GM23338 (cell line): ENCODE results near the gene RCSD1. TPM values are rescaled to one million over a fixed set of nuclear protein-coding genes. Genes with fewer than 3 reads are reported as not detected.

Experiments
- ATAC-seq: fragments of 200-7000 bp; cut with Tn5 transposase; 3 replicates; pipeline ENCODE4 v1.9.1; 2020
- DNase-seq: peaks from one replicate; pipeline ENCODE4 v3.0.0-alpha.2; 2015; ENCODE audit warnings: low spot score
- H2AFZ ChIP-seq: fragments of 200-600 bp; sonication (generic); 2 replicates; pipeline ENCODE4 v1.8.0; 2016; ENCODE audit warnings: antibody characterized with exemption, mild to moderate bottlenecking, moderate library complexity
- H3F3A ChIP-seq: fragments of 200-600 bp; sonication (generic); replicated peaks from 2 replicates; pipeline ENCODE4 v1.8.0; 2017; ENCODE audit warnings: antibody characterized with exemption, mixed run types, low read depth
- H3K27ac ChIP-seq: fragments of 200-600 bp; sonication (generic); 2 replicates; pipeline ENCODE4 v1.6.1; 2016; ENCODE audit warnings: low read depth
- H3K27me3 ChIP-seq: fragments of 200-600 bp; sonication (generic); 2 replicates; pipeline ENCODE4 v1.8.0; 2016; ENCODE audit warnings: mild to moderate bottlenecking, mixed run types, moderate library complexity; ENCODE audit not compliant: insufficient read depth
- H3K36me3 ChIP-seq: fragments of 200-600 bp; sonication (generic); 2 replicates; pipeline ENCODE4 v1.8.0; 2016; ENCODE audit warnings: mild to moderate bottlenecking; ENCODE audit not compliant: insufficient read depth
- H3K4me1 ChIP-seq: fragments of 200-600 bp; sonication (generic); 2 replicates; pipeline ENCODE4 v1.8.0; 2016; ENCODE audit warnings: mild to moderate bottlenecking, moderate library complexity; ENCODE audit not compliant: insufficient read depth
- H3K4me2 ChIP-seq: fragments of 200-600 bp; sonication (generic); 2 replicates; pipeline ENCODE4 v1.7.1; 2017; ENCODE audit warnings: mixed run types
- H3K4me3 ChIP-seq: fragments of 200-600 bp; sonication (generic); 2 replicates; pipeline ENCODE4 v1.6.1; 2016; ENCODE audit warnings: mixed run types
- H3K79me2 ChIP-seq: fragments of 200-600 bp; sonication (generic); replicated peaks from 2 replicates; pipeline ENCODE4 v1.8.0; 2017; ENCODE audit warnings: mild to moderate bottlenecking; ENCODE audit not compliant: insufficient read depth
- H3K9me2 ChIP-seq: fragments of 200-600 bp; sonication (generic); 2 replicates; pipeline ENCODE4 v1.8.0; 2017; ENCODE audit not compliant: insufficient read depth
- H4K20me1 ChIP-seq: fragments of 200-600 bp; sonication (generic); replicated peaks from 2 replicates; pipeline ENCODE4 v1.8.0; 2017; ENCODE audit warnings: mild to moderate bottlenecking; ENCODE audit not compliant: insufficient read depth
- H3K27ac Mint-ChIP-seq: 2 replicates; pipeline ENCODE4 v1.8.0; 2020; ENCODE audit warnings: inconsistent platforms, mild to moderate bottlenecking, moderate library complexity, mixed read lengths
- H3K27me3 Mint-ChIP-seq: 3 replicates; pipeline ENCODE4 v1.8.0; 2022; ENCODE audit warnings: low read depth, mild to moderate bottlenecking, moderate library complexity, mixed read lengths, inconsistent platforms; ENCODE audit not compliant: insufficient read depth, poor library complexity
- H3K36me3 Mint-ChIP-seq: 3 replicates; pipeline ENCODE4 v1.8.0; 2021; ENCODE audit warnings: low read depth, mild to moderate bottlenecking, inconsistent platforms, moderate library complexity, mixed read lengths
- H3K4me1 Mint-ChIP-seq: 3 replicates; pipeline ENCODE4 v1.8.0; 2020; ENCODE audit warnings: mild to moderate bottlenecking, inconsistent platforms, mixed read lengths
- H3K4me3 Mint-ChIP-seq: 3 replicates; pipeline ENCODE4 v1.8.0; 2021; ENCODE audit warnings: moderate library complexity, mild to moderate bottlenecking, inconsistent platforms, mixed read lengths
- H3K9me3 Mint-ChIP-seq: 3 replicates; pipeline ENCODE4 v1.8.0; 2020; ENCODE audit warnings: moderate library complexity, mild to moderate bottlenecking, inconsistent platforms, mixed read lengths
- CREB1 ChIP-seq: fragments of 250-450 bp; sonication (Bioruptor Pico); IDR thresholded peaks from 2 replicates; pipeline ENCODE4 v1.5.0; 2020; ENCODE audit warnings: low read depth, mild to moderate bottlenecking, moderate library complexity
- CTCF ChIP-seq, 2 experiments: fragments of 200-600 bp in 1 of 2; sonication (generic) in 1 of 2; conservative IDR thresholded peaks; 2 replicates each; pipeline versions ENCODE4 v1.5.1 to v1.6.1; 2016 to 2017; ENCODE audit warnings: antibody characterized with exemption in 2 of 2, low read depth in 2 of 2, mild to moderate bottlenecking in 2 of 2, moderate library complexity in 1 of 2
- NANOG ChIP-seq: IDR thresholded peaks from 2 replicates; pipeline ENCODE4 v1.6.1; 2016; ENCODE audit warnings: antibody characterized with exemption, borderline replicate concordance
- POLR2AphosphoS5 ChIP-seq: IDR thresholded peaks from 2 replicates; pipeline ENCODE4 v1.6.1; 2016; ENCODE audit warnings: antibody characterized with exemption, low read depth
- ZNF462 ChIP-seq: fragments of 250-450 bp; sonication (Bioruptor Pico); IDR thresholded peaks from 2 replicates; pipeline ENCODE4 v1.5.0; 2020; ENCODE audit warnings: mild to moderate bottlenecking, moderate library complexity
- polyA plus RNA-seq: library from polyadenylated mRNA; unstranded; fragments of >200 nt; fragmentation: Nextera tagmentation; extraction: Ambion mirVana; gene quantifications from 2 replicates; pipeline ENCODE4 v1.2.1, GENCODE V29; 2016
- total RNA-seq: library from RNA; depleted of rRNA; stranded (reverse); fragments of >200 nt; shearing (Covaris generic); gene quantifications from 2 replicates; pipeline ENCODE4 v1.2.3, GENCODE V29; 2014

The RCSD1 gene
- total and polyA plus RNA-seq, 2 experiments from 2014 or later = 0.18 to 0.73 TPM

GRCh38 chr1:167582064-167582463, 48.0 kb upstream of the RCSD1 start (continued):
- TF ChIP-seq ZNF462 (CRISPR knock-in tag) (no peak), NANOG (no peak)

- peaks cover 11% of the 10 kb centered on the region; the same call in 1 of the 2 replicates for H3K9me2 ChIP-seq
- Mint-ChIP-seq H3K4me3 (no peak overlapping the region), H3K27ac (no peak overlapping the region), H3K27me3 (no peaks in the 10 kb centered on the region), H3K4me1 (no peaks in the 10 kb centered on the region), H3K9me3 (peaks cover 3% of the 10 kb centered on the region; the same call in 1 of the 3 replicates), H3K36me3 (no peaks in the 10 kb centered on the region)
- no peaks in the 10 kb centered on the region; the same call in 1 of the 2 replicates for H4K20me1 ChIP-seq
- DNase-seq (no peak), ATAC-seq (no peak)
- H3K27ac ChIP-seq = no peak overlapping the region
- no peak overlapping the region for H3K4me2 ChIP-seq
- no peaks in the 10 kb centered on the region for H3F3A ChIP-seq
- H3K36me3 ChIP-seq = no peaks in the 10 kb centered on the region
- no peak overlapping the region for H3K4me3 ChIP-seq
- no peak overlapping the region for H2AFZ ChIP-seq
- H3K4me1 ChIP-seq = no peaks in the 10 kb centered on the region
- H3K79me2 ChIP-seq = no peaks in the 10 kb centered on the region
- no peaks in the 10 kb centered on the region for H3K27me3 ChIP-seq
- TF ChIP-seq CREB1 (CRISPR knock-in tag) = no peak
- TF ChIP-seq CTCF (conservative IDR thresholded peaks at IDR 0.05; ENCODE audit: low read depth in 2 of 2) = no peak
- TF ChIP-seq ZNF462 (CRISPR knock-in tag) = no peak
- TF ChIP-seq POLR2AphosphoS5 = no peak
Measured at GRCh38 chr1:167582722-167583121, 47.3 kb upstream of the RCSD1 start.
